Mesenchymal stem cell (in vitro differentiated cells and primary cell): ENCODE data around the gene WDFY2.

Experiments used
- DNase-seq: peaks from one replicate; pipeline ENCODE4 v3.0.0-alpha.2; 2013
- H2AFZ ChIP-seq: one replicate; pipeline ENCODE4 v1.6.1; 2013; ENCODE audit warnings: low read depth, mild to moderate bottlenecking, control low read depth, inconsistent platforms, low read length, moderate library complexity
- H2AK5ac ChIP-seq: 2 replicates; pipeline ENCODE4 v1.6.1; 2013; ENCODE audit warnings: low read length, moderate library complexity, mild to moderate bottlenecking, inconsistent platforms; ENCODE audit not compliant: severe bottlenecking
- H2BK120ac ChIP-seq: one replicate; pipeline ENCODE4 v1.6.1; 2013; ENCODE audit warnings: low read depth, mild to moderate bottlenecking, inconsistent platforms, low read length, moderate library complexity
- H2BK12ac ChIP-seq, 2 experiments: one replicate each; pipeline ENCODE4 v1.6.1; 2013; ENCODE audit warnings: inconsistent platforms in 2 of 2, low read length in 2 of 2, mild to moderate bottlenecking in 2 of 2, moderate library complexity in 2 of 2, control low read depth in 1 of 2
- H2BK15ac ChIP-seq: one replicate; pipeline ENCODE4 v1.6.1; 2013; ENCODE audit warnings: mild to moderate bottlenecking, low read depth, inconsistent platforms; ENCODE audit not compliant: poor library complexity, severe bottlenecking
- H2BK5ac ChIP-seq: 2 replicates; pipeline ENCODE4 v1.6.1; 2013; ENCODE audit warnings: low read depth, mild to moderate bottlenecking, low read length, control low read depth, inconsistent platforms; ENCODE audit not compliant: poor library complexity, severe bottlenecking
- H3K14ac ChIP-seq, 2 experiments: one replicate each; pipeline ENCODE4 v1.6.1; 2013; ENCODE audit warnings: inconsistent platforms in 2 of 2, low read length in 2 of 2, control low read depth in 1 of 2, mild to moderate bottlenecking in 1 of 2, moderate library complexity in 1 of 2
- H3K18ac ChIP-seq, 2 experiments: one replicate each; pipeline ENCODE4 v1.6.1; 2013; ENCODE audit warnings: inconsistent platforms in 2 of 2, low read length in 2 of 2, control low read depth in 1 of 2, low read depth in 1 of 2, mild to moderate bottlenecking in 1 of 2
- H3K23ac ChIP-seq, 2 experiments: one replicate each; pipeline ENCODE4 v1.6.1; 2013; ENCODE audit warnings: inconsistent platforms in 2 of 2, low read length in 2 of 2, mild to moderate bottlenecking in 2 of 2, moderate library complexity in 2 of 2, control low read depth in 1 of 2
- H3K27ac ChIP-seq: 2 replicates; pipeline ENCODE4 v1.5.1; 2013; ENCODE audit warnings: mild to moderate bottlenecking, moderate library complexity, low read length, control low read depth, inconsistent platforms; ENCODE audit not compliant: poor library complexity, severe bottlenecking
- H3K27me3 ChIP-seq, 2 experiments: 2 replicates each; pipeline versions ENCODE4 v1.6.1 to v1.7.0; 2013; ENCODE audit warnings: low read length in 2 of 2, mild to moderate bottlenecking in 2 of 2, moderate library complexity in 2 of 2, control low read depth in 1 of 2, inconsistent platforms in 1 of 2; ENCODE audit not compliant: control insufficient read depth in 1 of 2, insufficient read depth in 1 of 2
- H3K36me3 ChIP-seq, 2 experiments: 2 replicates each; pipeline versions ENCODE4 v1.6.1 to v1.7.0; 2013; ENCODE audit warnings: low read length in 2 of 2, control low read depth in 1 of 2, inconsistent platforms in 1 of 2, low read depth in 1 of 2, mild to moderate bottlenecking in 1 of 2; ENCODE audit not compliant: insufficient read depth in 2 of 2, control insufficient read depth in 1 of 2
- H3K4ac ChIP-seq, 2 experiments: one replicate each; pipeline ENCODE4 v1.6.1; 2013; ENCODE audit warnings: inconsistent platforms in 2 of 2, low read length in 2 of 2, mild to moderate bottlenecking in 2 of 2, moderate library complexity in 2 of 2, control low read depth in 1 of 2, low read depth in 1 of 2
- H3K4me1 ChIP-seq: 2 replicates; pipeline ENCODE4 v1.6.1; 2013; ENCODE audit warnings: low read depth, low read length, control low read depth; ENCODE audit not compliant: control insufficient read depth, insufficient read depth
- H3K4me2 ChIP-seq: 2 replicates; pipeline ENCODE4 v1.6.1; 2013; ENCODE audit warnings: low read length, mild to moderate bottlenecking, inconsistent platforms; ENCODE audit not compliant: poor library complexity, severe bottlenecking
- H3K4me3 ChIP-seq, 2 experiments: 2 replicates each; pipeline versions ENCODE4 v1.5.1 to v1.7.0; 2013; ENCODE audit warnings: low read length in 2 of 2, mild to moderate bottlenecking in 2 of 2, control low read depth in 1 of 2, low read depth in 1 of 2; ENCODE audit not compliant: insufficient read depth in 1 of 2
- H3K79me1 ChIP-seq: replicated peaks from 2 replicates; pipeline ENCODE4 v1.6.1; 2013; ENCODE audit warnings: mild to moderate bottlenecking, control low read depth, low read length, inconsistent platforms; ENCODE audit not compliant: poor library complexity, severe bottlenecking
- H3K9ac ChIP-seq: 2 replicates; pipeline ENCODE4 v1.7.0; 2013; ENCODE audit warnings: mild to moderate bottlenecking, low read length, moderate library complexity
- H3K9me3 ChIP-seq: 2 replicates; pipeline ENCODE4 v1.7.0; 2013; ENCODE audit warnings: mild to moderate bottlenecking, low read length; ENCODE audit not compliant: control insufficient read depth
- H4K8ac ChIP-seq: one replicate; pipeline ENCODE4 v1.6.1; 2013; ENCODE audit warnings: inconsistent platforms, mild to moderate bottlenecking, low read length, moderate library complexity
- H4K91ac ChIP-seq: one replicate; pipeline ENCODE4 v1.6.1; 2013; ENCODE audit warnings: mild to moderate bottlenecking, low read length, inconsistent platforms
- WGBS: methylation state at CpG from one replicate; pipeline ENCODE4 v1.1.7; 2013; ENCODE audit warnings: mixed read lengths; 5-methylcytosine and 5-hydroxymethylcytosine counted together

The WDFY2 gene

DNA sequence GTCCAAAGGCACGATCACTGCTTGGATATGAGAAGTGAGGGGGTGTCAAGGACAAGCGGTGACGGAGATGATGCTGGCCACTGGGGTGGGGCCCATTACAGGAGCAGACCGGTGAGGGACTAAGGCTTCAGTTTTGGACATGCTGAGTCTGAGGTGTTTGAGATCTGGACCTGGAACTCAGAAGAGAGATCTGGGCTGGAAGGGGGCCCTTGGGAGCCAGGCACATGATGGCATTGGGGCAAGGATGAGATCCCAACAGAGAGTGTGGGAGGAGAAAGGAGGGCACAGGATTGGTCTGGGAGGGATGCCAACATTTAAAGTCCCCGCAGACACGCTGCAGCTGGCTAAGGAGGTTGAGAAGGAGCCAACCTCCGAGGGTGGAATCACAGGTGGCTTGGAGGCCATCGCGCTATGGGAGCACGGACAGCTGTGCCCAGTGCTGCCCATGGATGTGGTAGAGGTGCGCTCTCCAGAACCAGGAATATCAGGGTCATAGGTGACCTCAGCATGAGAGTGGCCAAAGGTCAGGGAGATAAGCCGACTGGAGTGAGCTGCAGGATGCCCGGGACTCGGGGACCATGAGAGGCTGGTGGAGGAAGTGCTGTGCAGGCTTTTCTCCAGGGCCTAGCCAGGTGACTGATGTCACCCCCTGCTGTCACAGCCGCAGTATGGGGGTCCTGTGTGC lies 197.9 kb downstream of the WDFY2 start:
- H3K79me1 ChIP-seq = no peaks in the 10 kb centered on the region
- H3K4me2 ChIP-seq = no peak overlapping the region
- H3K9ac ChIP-seq = no peak overlapping the region
- H2BK5ac ChIP-seq = no peak overlapping the region
- H3K36me3 ChIP-seq = no peaks in the 10 kb centered on the region
- H3K27ac ChIP-seq = no peak overlapping the region
- WGBS = 93% methylated on average over 15 of the region's 15 CpGs
- H3K18ac ChIP-seq = no peak overlapping the region
- H2AK5ac ChIP-seq = no peak overlapping the region
- no peak overlapping the region for H3K4ac ChIP-seq
- H2BK15ac ChIP-seq = no peak overlapping the region
- H3K9me3 ChIP-seq = no peaks in the 10 kb centered on the region
- H3K14ac ChIP-seq = no peak overlapping the region
- DNase-seq = no peak
- H3K4me1 ChIP-seq = no peaks in the 10 kb centered on the region
- no peak overlapping the region for H4K8ac ChIP-seq
- no peak overlapping the region for H2BK120ac ChIP-seq
- H3K23ac ChIP-seq = no peak overlapping the region
- peaks cover 0 to under 1% of the 10 kb centered on the region in 2 experiments for H3K27me3 ChIP-seq
- H2AFZ ChIP-seq = no peak overlapping the region
- H3K4me3 ChIP-seq = no peak overlapping the region
- no peak overlapping the region for H4K91ac ChIP-seq
- H2BK12ac ChIP-seq = no peak overlapping the region

DNA sequence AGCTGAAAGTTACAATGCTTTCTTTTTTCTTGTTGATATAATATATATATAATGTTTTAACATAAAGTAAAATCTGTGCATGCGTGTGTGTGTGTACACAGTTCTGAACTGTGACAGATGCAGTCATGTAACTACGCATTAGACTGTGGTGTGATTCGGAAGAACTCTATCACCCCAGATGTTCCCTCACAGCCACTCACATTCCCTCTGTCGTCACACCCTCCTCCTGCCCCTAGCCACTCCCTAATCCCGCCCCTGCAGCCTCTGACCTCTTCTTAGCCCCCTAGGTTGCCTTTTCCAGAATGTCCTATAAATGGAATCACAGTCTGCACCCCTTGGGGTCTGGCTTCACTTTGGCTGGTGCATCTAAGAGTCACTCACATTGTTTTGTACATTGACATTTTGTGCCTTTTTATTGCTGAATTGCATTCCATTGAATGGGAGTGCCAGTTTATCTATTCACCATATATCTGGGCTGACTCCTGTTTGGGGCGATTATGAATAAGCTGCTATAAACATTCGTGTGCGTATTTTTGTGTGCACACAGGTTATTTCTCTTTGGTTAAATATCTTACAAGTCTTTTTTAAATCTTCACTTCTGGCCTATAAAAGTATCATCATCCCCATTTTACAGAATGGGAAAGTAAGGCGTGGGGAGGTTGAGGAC lies 199.3 kb downstream of the WDFY2 start:
- Histone ChIP-seq H3K18ac (no peak overlapping the region), H4K8ac (no peak overlapping the region), H2AFZ (no peak overlapping the region), H3K4me2 (no peak overlapping the region), H3K4me1 (peaks cover 1% of the 10 kb centered on the region), H3K14ac (no peak overlapping the region), H2BK12ac (no peak overlapping the region), H3K27ac (no peak overlapping the region), H3K4me3 (no peak overlapping the region), H3K9me3 (no peaks in the 10 kb centered on the region), H4K91ac (no peak overlapping the region), H3K79me1 (no peaks in the 10 kb centered on the region), H2BK120ac (no peak overlapping the region), H3K36me3 (no peaks in the 10 kb centered on the region), H2AK5ac (no peak overlapping the region), H3K4ac (no peak overlapping the region), H3K27me3 (no peaks in the 10 kb centered on the region), H3K23ac (no peak overlapping the region), H3K9ac (no peak overlapping the region), H2BK5ac (no peak overlapping the region), H2BK15ac (no peak overlapping the region)
- WGBS = 86% methylated on average over 7 of the region's 9 CpGs
- DNase-seq = no peak

DNA sequence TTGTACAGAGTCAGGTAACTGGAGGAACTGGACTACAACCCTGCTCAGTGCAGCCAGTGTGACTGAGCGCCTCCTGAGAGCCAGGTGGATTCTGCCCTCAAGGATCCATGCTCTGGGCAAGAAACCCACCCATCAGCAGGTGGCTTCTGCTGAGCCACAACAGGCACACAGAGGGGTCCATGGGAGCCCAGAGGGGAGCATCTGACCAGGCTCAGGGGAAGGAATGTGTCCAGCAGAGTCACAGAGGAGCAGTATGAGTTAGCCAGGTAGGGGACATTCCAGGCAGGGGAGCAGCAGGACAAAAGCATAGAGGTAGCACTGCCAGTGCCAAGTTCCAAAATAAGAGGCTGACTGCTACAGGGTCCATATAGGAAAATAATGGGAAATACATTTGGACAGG lies 199.8 kb downstream of the WDFY2 start:
- Histone ChIP-seq H3K23ac (no peak overlapping the region), H4K8ac (no peak overlapping the region), H3K14ac (no peak overlapping the region), H3K4me1 (peaks cover 1% of the 10 kb centered on the region), H3K4me2 (no peak overlapping the region), H3K27me3 (no peaks in the 10 kb centered on the region), H3K27ac (no peak overlapping the region), H3K4me3 (no peak overlapping the region), H2BK120ac (no peak overlapping the region), H3K79me1 (no peaks in the 10 kb centered on the region), H2BK12ac (no peak overlapping the region), H2BK15ac (no peak overlapping the region), H3K36me3 (no peaks in the 10 kb centered on the region), H3K4ac (no peak overlapping the region), H3K9ac (no peak overlapping the region), H3K18ac (no peak overlapping the region), H2AK5ac (no peak overlapping the region), H2BK5ac (no peak overlapping the region), H2AFZ (no peak overlapping the region), H4K91ac (no peak overlapping the region), H3K9me3 (no peaks in the 10 kb centered on the region)
- no peak for DNase-seq
- 96% methylated on average over 1 of the region's 1 CpG for WGBS

DNA sequence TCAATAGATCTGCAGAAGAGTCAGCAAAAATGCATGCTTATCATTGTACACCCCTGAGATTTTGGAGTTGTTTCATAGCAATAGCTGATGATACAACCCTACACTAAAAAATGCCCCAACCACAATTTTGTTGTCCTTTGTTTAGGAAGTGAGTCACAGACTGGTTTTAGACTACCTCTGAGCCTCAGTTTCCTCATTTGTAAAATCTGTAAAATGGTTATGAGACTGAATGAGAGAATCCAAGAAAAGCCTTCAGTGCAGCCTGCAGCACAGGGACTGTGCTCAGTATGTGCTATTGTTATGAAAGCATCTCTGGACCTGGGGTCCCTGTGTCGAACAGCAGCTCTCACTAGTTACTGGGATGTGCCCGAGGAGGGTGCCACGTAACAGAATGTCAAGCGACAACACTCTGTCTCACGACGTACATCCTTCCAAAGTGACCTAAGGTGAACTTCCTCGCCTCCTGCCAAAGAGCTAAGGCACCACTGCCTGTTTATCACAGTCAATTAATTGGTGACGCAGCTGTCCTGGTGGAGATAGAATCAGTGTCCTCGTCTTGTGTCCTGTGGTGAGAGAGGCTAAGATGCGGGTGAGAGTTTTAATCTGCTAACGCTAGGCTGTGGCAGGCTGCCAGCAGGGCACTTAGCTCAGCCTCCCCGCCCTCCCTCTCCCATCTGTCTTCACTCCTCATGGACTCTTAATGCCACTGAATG lies 201.6 kb downstream of the WDFY2 start:
- DNase-seq = peak; percentile 62
- no peak overlapping the region for H4K8ac ChIP-seq
- no peak overlapping the region for H2BK15ac ChIP-seq
- no peak overlapping the region for H2BK12ac ChIP-seq
- H3K9me3 ChIP-seq = no peaks in the 10 kb centered on the region
- H3K4ac ChIP-seq = no peak overlapping the region
- H4K91ac ChIP-seq = no peak overlapping the region
- no peak overlapping the region for H3K27ac ChIP-seq
- WGBS = 76% methylated on average over 12 of the region's 12 CpGs
- H3K9ac ChIP-seq = peak overlapping the region; percentile 28
- peak overlapping the region in 1 of 2 experiments; percentile 39 for H3K4me3 ChIP-seq
- H3K4me1 ChIP-seq = peaks cover 1% of the 10 kb centered on the region
- no peak overlapping the region for H3K23ac ChIP-seq
- H2BK5ac ChIP-seq = no peak overlapping the region
- no peak overlapping the region for H2AK5ac ChIP-seq
- no peak overlapping the region for H2AFZ ChIP-seq
- no peaks in the 10 kb centered on the region for H3K36me3 ChIP-seq
- no peak overlapping the region for H2BK120ac ChIP-seq
- no peaks in the 10 kb centered on the region for H3K27me3 ChIP-seq
- H3K18ac ChIP-seq = no peak overlapping the region
- no peak overlapping the region for H3K4me2 ChIP-seq
- H3K79me1 ChIP-seq = no peaks in the 10 kb centered on the region
- no peak overlapping the region for H3K14ac ChIP-seq
